Measurements from ENCODE around the gene AHRR.

GRCh38 chr5:332843-333242, 11.3 kb downstream of the AHRR start:
- TF ChIP-seq POLR2A (IDR thresholded peaks at IDR 0.05) (no peak), CTCF (IDR thresholded peaks at IDR 0.05) (no peak), EP300 (IDR thresholded peaks at IDR 0.05; ENCODE audit: low read depth) (no peak), POLR2AphosphoS5 (IDR thresholded peaks at IDR 0.05) (no peak)

Data from transverse colon (tissue), 4 donors.